PC-3 (cell line): ENCODE measurements around the gene SAPCD2. TPM values are rescaled to one million over a fixed set of nuclear protein-coding genes. Genes with fewer than 3 reads are reported as not detected.

Experiments
- ATAC-seq: fragments of 200-7000 bp; cut with Tn5 transposase; 2 replicates; pipeline ENCODE4 v1.9.1; 2020; ENCODE audit warnings: mild to moderate bottlenecking, moderate library complexity
- BruUV-seq: library from RNA; stranded (reverse); fragments of 400-500 nt; replicated peaks from 2 replicates; lab custom pipeline; 2021; lab: Mats Ljungman, UMichigan
- CTCF ChIA-PET: fragments of 300-600 bp; sonication (Branson Sonifier 250); formaldehyde crosslinking; loops from one replicate; lab custom pipeline; 2022; ENCODE audit warnings: antibody characterized with exemption; lab: Charles Lee
- POLR2A ChIA-PET: fragments of 300-600 bp; sonication (Branson Sonifier 250); formaldehyde crosslinking; loops from one replicate; lab custom pipeline; 2022; ENCODE audit warnings: antibody characterized with exemption; ENCODE audit not compliant: unreplicated experiment; lab: Charles Lee
- DNase-seq: peaks from one replicate; pipeline ENCODE4 v3.0.0-alpha.2; 2015
- H2AFZ ChIP-seq: fragments of 300-600 bp; sonication (generic); 2 replicates; pipeline ENCODE4 v1.6.0; 2016; ENCODE audit warnings: antibody characterized with exemption, low read length
- H3F3A ChIP-seq: fragments of 300-600 bp; sonication (generic); one replicate; pipeline ENCODE4 v1.6.0; 2017; ENCODE audit warnings: antibody characterized with exemption, low read length, control low read depth, mild to moderate bottlenecking; ENCODE audit not compliant: unreplicated experiment
- H3K27ac ChIP-seq: fragments of 300-600 bp; sonication (generic); 2 replicates; pipeline ENCODE4 v1.5.1; 2016; ENCODE audit warnings: mild to moderate bottlenecking, low read length
- H3K27me3 ChIP-seq: fragments of 300-600 bp; sonication (generic); 2 replicates; pipeline ENCODE4 v1.6.1; 2016; ENCODE audit warnings: low read length, mixed read lengths
- H3K36me3 ChIP-seq: fragments of 300-600 bp; sonication (generic); 2 replicates; pipeline ENCODE4 v1.6.1; 2016; ENCODE audit warnings: low read depth, mixed run types, low read length, mixed read lengths
- H3K4me1 ChIP-seq: fragments of 300-600 bp; sonication (generic); 2 replicates; pipeline ENCODE4 v1.5.1; 2016; ENCODE audit warnings: low read length; ENCODE audit not compliant: insufficient read depth
- H3K4me2 ChIP-seq: fragments of 300-600 bp; sonication (generic); 2 replicates; pipeline ENCODE4 v1.6.0; 2016; ENCODE audit warnings: low read length
- H3K4me3 ChIP-seq: fragments of 300-600 bp; sonication (generic); 2 replicates; pipeline ENCODE4 v1.5.1; 2016; ENCODE audit warnings: mild to moderate bottlenecking, low read length, mixed read lengths
- H3K79me2 ChIP-seq: fragments of 300-600 bp; sonication (generic); 2 replicates; pipeline ENCODE4 v1.6.1; 2017; ENCODE audit warnings: low read length, mixed read lengths
- H3K9ac ChIP-seq: fragments of 300-600 bp; sonication (generic); 2 replicates; pipeline ENCODE4 v1.6.0; 2016; ENCODE audit warnings: mild to moderate bottlenecking, low read length
- H3K9me2 ChIP-seq: fragments of 300-600 bp; sonication (generic); replicated peaks from 2 replicates; pipeline ENCODE4 v1.6.1; 2016; ENCODE audit warnings: mixed run types, low read length, mixed read lengths
- H3K9me3 ChIP-seq: fragments of 300-600 bp; sonication (generic); 2 replicates; pipeline ENCODE4 v1.6.1; 2016; ENCODE audit warnings: low read length, mixed read lengths
- H4K20me1 ChIP-seq: fragments of 300-600 bp; sonication (generic); 2 replicates; pipeline ENCODE4 v1.6.1; 2016; ENCODE audit warnings: low read length, mixed read lengths
- CTCF ChIP-seq: fragments of 300-600 bp; sonication (generic); conservative IDR thresholded peaks from 2 replicates; pipeline ENCODE4 v1.5.1; 2017; ENCODE audit warnings: antibody characterized with exemption, low read depth, mild to moderate bottlenecking, low read length
- EZH2 ChIP-seq: fragments of 300-600 bp; sonication (generic); IDR thresholded peaks from one replicate; pipeline ENCODE4 v1.6.1; 2017; ENCODE audit warnings: antibody characterized with exemption, mild to moderate bottlenecking, low read length; ENCODE audit not compliant: unreplicated experiment
- EZH2phosphoT487 ChIP-seq: fragments of 300-600 bp; sonication (generic); IDR thresholded peaks from 2 replicates; pipeline ENCODE4 v1.6.1; 2018; ENCODE audit warnings: mild to moderate bottlenecking, antibody characterized with exemption, low read length, borderline replicate concordance
- intact Hi-C: fragments of 100-400 bp; cut with micrococcal nuclease; formaldehyde crosslinking; loops from 2 replicates; pipeline ENCODE4 v1.9.0; 2023
- total RNA-seq: library from RNA; depleted of rRNA; stranded (reverse); fragments of >200 nt; gene quantifications from 2 replicates; pipeline ENCODE4 v1.2.3, GENCODE V29; 2014

The SAPCD2 gene
- total RNA-seq, 1 experiment from 2014 or later: 98.4 TPM

GRCh38 chr9:137039611-137040366 is 30.6 kb downstream of the SAPCD2 start:
- Histone ChIP-seq H3K9me2 (no peaks in the 10 kb centered on the region), H3K27me3 (no peaks in the 10 kb centered on the region), H3K4me2 (no peak overlapping the region), H3K9me3 (no peaks in the 10 kb centered on the region), H3K4me3 (no peak overlapping the region), H3K4me1 (peaks cover 13% of the 10 kb centered on the region), H3F3A (no peaks in the 10 kb centered on the region), H3K9ac (no peak overlapping the region), H3K36me3 (no peaks in the 10 kb centered on the region), H3K27ac (no peak overlapping the region), H4K20me1 (peaks cover 7% of the 10 kb centered on the region; the same call in 1 of the 2 replicates), H3K79me2 (peaks cover 17% of the 10 kb centered on the region), H2AFZ (no peak overlapping the region)
- no peak for ATAC-seq
- ChIA-PET POLR2A (no interaction called here), CTCF (no interaction called here)
- BruUV-seq: no TSS peak
- no peak for TF ChIP-seq EZH2phosphoT487
- TF ChIP-seq CTCF: no peak
- TF ChIP-seq EZH2: no peak
- intact Hi-C loops: loop anchor here (5.0 kb wide), 1 partner anchor 252 kb away; no protein-coding TSS in a partner anchor
- DNase-seq: no peak

GRCh38 chr9:137038916-137039315 is 31.4 kb downstream of the SAPCD2 start:
- BruUV-seq: no TSS peak
- Histone ChIP-seq H3K9me3 (no peaks in the 10 kb centered on the region), H3F3A (no peaks in the 10 kb centered on the region), H3K9me2 (no peaks in the 10 kb centered on the region), H3K79me2 (peaks cover 8% of the 10 kb centered on the region), H3K9ac (no peak overlapping the region), H3K27ac (no peak overlapping the region), H3K36me3 (no peaks in the 10 kb centered on the region), H3K4me1 (peaks cover 9% of the 10 kb centered on the region), H2AFZ (no peak overlapping the region), H3K4me3 (no peak overlapping the region), H4K20me1 (peaks cover 3% of the 10 kb centered on the region; the same call in 1 of the 2 replicates), H3K4me2 (no peak overlapping the region), H3K27me3 (no peaks in the 10 kb centered on the region)
- DNase-seq: no peak
- intact Hi-C loops: loop anchor here (5.0 kb wide), 1 partner anchor 252 kb away; no protein-coding TSS in a partner anchor
- POLR2A ChIA-PET: no interaction called here
- TF ChIP-seq EZH2phosphoT487 (no peak), CTCF (no peak), EZH2 (no peak)
- CTCF ChIA-PET: no interaction called here
- ATAC-seq: no peak

- Histone ChIP-seq H3K27ac (no peak overlapping the region), H4K20me1 (no peaks in the 10 kb centered on the region), H3K4me2 (no peak overlapping the region), H3F3A (no peaks in the 10 kb centered on the region), H3K4me3 (no peak overlapping the region), H2AFZ (no peak overlapping the region), H3K9me3 (no peaks in the 10 kb centered on the region), H3K36me3 (no peaks in the 10 kb centered on the region), H3K4me1 (peaks cover 8% of the 10 kb centered on the region), H3K79me2 (no peaks in the 10 kb centered on the region), H3K9ac (no peak overlapping the region), H3K27me3 (no peaks in the 10 kb centered on the region), H3K9me2 (no peaks in the 10 kb centered on the region)
- TF ChIP-seq EZH2: no peak
- TF ChIP-seq CTCF: no peak
- no peak for TF ChIP-seq EZH2phosphoT487
- no peak for DNase-seq
- ChIA-PET POLR2A (no interaction called here), CTCF (no interaction called here)
- ATAC-seq: no peak
- no TSS peak for BruUV-seq
- intact Hi-C loops: loop anchor here (5.0 kb wide), 1 partner anchor 250 kb away; no protein-coding TSS in a partner anchor
These were observed 32.9 kb downstream of the SAPCD2 start for GRCh38 chr9:137037483-137037882.
